CD4-positive, alpha-beta memory T cell (primary cell): Measurements from ENCODE around the gene CEP128. TPM values are rescaled to one million over a fixed set of nuclear protein-coding genes. Genes with fewer than 3 reads are reported as not detected.

ENCODE experiments used
- CTCF ChIA-PET: fragments of 350-600 bp; sonication (Branson Sonifier 250); formaldehyde crosslinking; loops from one replicate; lab custom pipeline; 2021; ENCODE audit warnings: inconsistent platforms; ENCODE audit not compliant: partially characterized antibody; lab: Charles Lee
- POLR2A ChIA-PET: fragments of 350-600 bp; sonication (Branson Sonifier 250); formaldehyde crosslinking; loops from one replicate; lab custom pipeline; 2021; ENCODE audit not compliant: partially characterized antibody; lab: Charles Lee
- DNase-seq, 5 donors: peaks; one replicate each; pipeline versions ENCODE4 v3.0.0 to v3.0.0-alpha.2; 2020 to 2022; ENCODE audit warnings: mixed read lengths in 1 of 5
- H3K27ac ChIP-seq: one replicate; pipeline ENCODE4 v1.7.0; 2013; ENCODE audit warnings: low read depth, low read length
- H3K27me3 ChIP-seq: 2 replicates; pipeline ENCODE4 v1.7.0; 2013; ENCODE audit warnings: mild to moderate bottlenecking, low read length, moderate library complexity; ENCODE audit not compliant: insufficient read depth
- H3K36me3 ChIP-seq: 2 replicates; pipeline ENCODE4 v1.7.0; 2013; ENCODE audit warnings: mild to moderate bottlenecking, low read length, moderate library complexity; ENCODE audit not compliant: insufficient read depth
- H3K4me1 ChIP-seq: 2 replicates; pipeline ENCODE4 v1.7.0; 2013; ENCODE audit warnings: mild to moderate bottlenecking, low read length, moderate library complexity; ENCODE audit not compliant: insufficient read depth
- H3K4me3 ChIP-seq, 2 donors: one replicate each; pipeline ENCODE4 v1.7.0; 2013; ENCODE audit warnings: low read length in 2 of 2, mild to moderate bottlenecking in 1 of 2
- H3K9me3 ChIP-seq, 2 donors: one replicate each; pipeline ENCODE4 v1.7.0; 2013; ENCODE audit warnings: low read length in 2 of 2, control low read depth in 1 of 2; ENCODE audit not compliant: control insufficient read depth in 1 of 2
- H3K27ac Mint-ChIP-seq, 7 donors: one replicate each; pipeline ENCODE4 v1.8.0; 2020 to 2021; ENCODE audit warnings: mixed read lengths in 7 of 7, mild to moderate bottlenecking in 6 of 7, inconsistent platforms in 3 of 7, moderate library complexity in 3 of 7
- H3K27me3 Mint-ChIP-seq, 2 donors: one replicate each; pipeline ENCODE4 v1.8.0; 2020 to 2021; ENCODE audit warnings: mixed read lengths in 2 of 2
- H3K36me3 Mint-ChIP-seq, 2 donors: one replicate each; pipeline ENCODE4 v1.8.0; 2020 to 2021; ENCODE audit warnings: mixed read lengths in 2 of 2, inconsistent platforms in 1 of 2, mild to moderate bottlenecking in 1 of 2
- H3K4me1 Mint-ChIP-seq, 4 donors: one replicate each; pipeline ENCODE4 v1.8.0; 2020 to 2021; ENCODE audit warnings: mixed read lengths in 4 of 4, mild to moderate bottlenecking in 1 of 4
- H3K4me3 Mint-ChIP-seq, 8 donors: one replicate each; pipeline ENCODE4 v1.8.0; 2020 to 2021; ENCODE audit warnings: mixed read lengths in 8 of 8, mild to moderate bottlenecking in 7 of 8, moderate library complexity in 6 of 8, inconsistent platforms in 3 of 8
- H3K9me3 Mint-ChIP-seq, 8 donors: one replicate each; pipeline ENCODE4 v1.8.0; 2020 to 2021; ENCODE audit warnings: mixed read lengths in 8 of 8, mild to moderate bottlenecking in 5 of 8, inconsistent platforms in 3 of 8, moderate library complexity in 1 of 8
- intact Hi-C: fragments of 100-400 bp; cut with micrococcal nuclease; formaldehyde crosslinking; loops from one replicate; pipeline ENCODE4 v1.15.1; 2023
- polyA plus RNA-seq, 2 donors: library from polyadenylated mRNA; unstranded; fragments of 300-500 nt; fragmentation: Illumina TruSeq; gene quantifications; one replicate each; pipeline ENCODE4 v1.2.3, GENCODE V29; 2021
- total RNA-seq, 2 experiments: library from RNA; stranded (reverse); gene quantifications; one replicate each; pipeline ENCODE4 v1.2.3, GENCODE V29; 2021

Gene CEP128
- total and polyA plus RNA-seq, 4 experiments from 2014 or later = 2.9 to 21.6 (median 14.7) TPM

GRCh38 chr14:80549141-80549540 lies 392.4 kb downstream of the CEP128 start:
- no peak overlapping the region for H3K27ac ChIP-seq
- no peak overlapping the region for H3K27ac Mint-ChIP-seq
- no peaks in the 10 kb centered on the region for H3K27me3 Mint-ChIP-seq
- DNase-seq = no peak
- POLR2A ChIA-PET = no interaction called here
- no peaks in the 10 kb centered on the region for H3K4me1 Mint-ChIP-seq
- no peaks in the 10 kb centered on the region for H3K27me3 ChIP-seq
- H3K4me3 Mint-ChIP-seq = no peak overlapping the region
- H3K9me3 ChIP-seq = no peaks in the 10 kb centered on the region
- H3K36me3 Mint-ChIP-seq = peaks cover 0 to 7% of the 10 kb centered on the region in 2 donors
- no peaks in the 10 kb centered on the region for H3K36me3 ChIP-seq
- CTCF ChIA-PET = interaction anchor here (1.8 kb wide), 1 partner anchor 14 kb away, joined by 5 read pairs; no protein-coding TSS in a partner anchor
- no peaks in the 10 kb centered on the region for H3K4me1 ChIP-seq
- no peak overlapping the region for H3K4me3 ChIP-seq
- no peaks in the 10 kb centered on the region for H3K9me3 Mint-ChIP-seq
- intact Hi-C loops = no loop called here

GRCh38 chr14:80545935-80546854 lies 395.3 kb downstream of the CEP128 start:
- POLR2A ChIA-PET = no interaction called here

GRCh38 chr14:80544366-80544765 lies 397.2 kb downstream of the CEP128 start:
- ChIA-PET CTCF (no interaction called here), POLR2A (no interaction called here)
- Mint-ChIP-seq H3K36me3 (peaks cover 2 to 26% of the 10 kb centered on the region in 2 donors), H3K27me3 (no peaks in the 10 kb centered on the region), H3K4me3 (no peak overlapping the region), H3K27ac (no peak overlapping the region), H3K4me1 (no peaks in the 10 kb centered on the region), H3K9me3 (peaks cover 0 to 21% (median 14%) of the 10 kb centered on the region in 8 donors)
- H3K27me3 ChIP-seq = no peaks in the 10 kb centered on the region
- H3K27ac ChIP-seq = no peak overlapping the region
- no peak overlapping the region for H3K4me3 ChIP-seq
- intact Hi-C loops = no loop called here
- DNase-seq = no peak
- H3K4me1 ChIP-seq = no peaks in the 10 kb centered on the region
- H3K9me3 ChIP-seq = no peaks in the 10 kb centered on the region
- no peaks in the 10 kb centered on the region for H3K36me3 ChIP-seq

More at GRCh38 chr14:80545935-80546854, 395.3 kb downstream of the CEP128 start:
- no peak for DNase-seq
- CTCF ChIA-PET = no interaction called here
- Mint-ChIP-seq H3K9me3 (peaks cover 0 to 5% (median 2%) of the 10 kb centered on the region in 8 donors), H3K4me1 (no peaks in the 10 kb centered on the region), H3K27me3 (no peaks in the 10 kb centered on the region), H3K4me3 (no peak overlapping the region), H3K27ac (no peak overlapping the region), H3K36me3 (peaks cover 2 to 18% of the 10 kb centered on the region in 2 donors)
- Histone ChIP-seq H3K36me3 (no peaks in the 10 kb centered on the region), H3K9me3 (no peaks in the 10 kb centered on the region), H3K4me1 (no peaks in the 10 kb centered on the region), H3K4me3 (no peak overlapping the region), H3K27me3 (no peaks in the 10 kb centered on the region), H3K27ac (no peak overlapping the region)
- intact Hi-C loops = no loop called here

- H3K27me3 Mint-ChIP-seq = no peaks in the 10 kb centered on the region
- H3K36me3 ChIP-seq = no peaks in the 10 kb centered on the region
- H3K9me3 ChIP-seq = no peaks in the 10 kb centered on the region
- no peak overlapping the region for H3K4me3 Mint-ChIP-seq
- POLR2A ChIA-PET = no interaction called here
- no peak for DNase-seq
- H3K27ac ChIP-seq = no peak overlapping the region
- CTCF ChIA-PET = no interaction called here
- no peak overlapping the region for H3K4me3 ChIP-seq
- intact Hi-C loops = no loop called here
- H3K4me1 ChIP-seq = no peaks in the 10 kb centered on the region
- peaks cover 4 to 26% of the 10 kb centered on the region in 2 donors for H3K36me3 Mint-ChIP-seq
- peaks cover 0 to 26% (median 18%) of the 10 kb centered on the region in 8 donors for H3K9me3 Mint-ChIP-seq
- no peak overlapping the region for H3K27ac Mint-ChIP-seq
- H3K27me3 ChIP-seq = no peaks in the 10 kb centered on the region
- no peaks in the 10 kb centered on the region for H3K4me1 Mint-ChIP-seq
Measured at GRCh38 chr14:80543211-80543610, 398.3 kb downstream of the CEP128 start.

- Histone ChIP-seq H3K9me3 (no peaks in the 10 kb centered on the region), H3K27ac (no peak overlapping the region), H3K36me3 (no peaks in the 10 kb centered on the region), H3K4me1 (no peaks in the 10 kb centered on the region), H3K27me3 (no peaks in the 10 kb centered on the region), H3K4me3 (no peak overlapping the region)
- no peaks in the 10 kb centered on the region for H3K4me1 Mint-ChIP-seq
- no peaks in the 10 kb centered on the region for H3K27me3 Mint-ChIP-seq
- ChIA-PET CTCF (no interaction called here), POLR2A (no interaction called here)
- H3K36me3 Mint-ChIP-seq = peaks cover 4 to 23% of the 10 kb centered on the region in 2 donors
- no peak for DNase-seq
- no peak overlapping the region for H3K4me3 Mint-ChIP-seq
- peaks cover 0 to 26% (median 18%) of the 10 kb centered on the region in 8 donors for H3K9me3 Mint-ChIP-seq
- H3K27ac Mint-ChIP-seq = no peak overlapping the region
- intact Hi-C loops = no loop called here
Measured at GRCh38 chr14:80538633-80539375, 402.7 kb downstream of the CEP128 start.

- ChIA-PET CTCF (no interaction called here), POLR2A (no interaction called here)
- H3K27me3 ChIP-seq = no peaks in the 10 kb centered on the region
- Mint-ChIP-seq H3K4me1 (no peaks in the 10 kb centered on the region), H3K27ac (no peak overlapping the region), H3K9me3 (peaks cover 0 to 26% (median 17%) of the 10 kb centered on the region in 8 donors), H3K4me3 (no peak overlapping the region), H3K36me3 (peaks cover 4 to 20% of the 10 kb centered on the region in 2 donors), H3K27me3 (no peaks in the 10 kb centered on the region)
- DNase-seq = no peak
- no peak overlapping the region for H3K27ac ChIP-seq
- no peak overlapping the region for H3K4me3 ChIP-seq
- H3K36me3 ChIP-seq = no peaks in the 10 kb centered on the region
- intact Hi-C loops = no loop called here
- no peaks in the 10 kb centered on the region for H3K4me1 ChIP-seq
- H3K9me3 ChIP-seq = no peaks in the 10 kb centered on the region
Measured at GRCh38 chr14:80537626-80538025, 403.9 kb downstream of the CEP128 start.

- Histone ChIP-seq H3K4me1 (no peaks in the 10 kb centered on the region), H3K4me3 (no peak overlapping the region), H3K9me3 (no peaks in the 10 kb centered on the region), H3K27me3 (no peaks in the 10 kb centered on the region), H3K27ac (no peak overlapping the region), H3K36me3 (no peaks in the 10 kb centered on the region)
- H3K27ac Mint-ChIP-seq = no peak overlapping the region
- H3K9me3 Mint-ChIP-seq = peaks cover 0 to 23% (median 16%) of the 10 kb centered on the region in 8 donors
- ChIA-PET CTCF (interaction anchor here (1.6 kb wide), 1 partner anchor 12 kb away, joined by 5 read pairs; no protein-coding TSS in a partner anchor), POLR2A (no interaction called here)
- peaks cover 2 to 15% of the 10 kb centered on the region in 2 donors for H3K36me3 Mint-ChIP-seq
- H3K4me1 Mint-ChIP-seq = no peaks in the 10 kb centered on the region
- no peak for DNase-seq
- H3K27me3 Mint-ChIP-seq = no peaks in the 10 kb centered on the region
- intact Hi-C loops = no loop called here
- H3K4me3 Mint-ChIP-seq = no peak overlapping the region
Measured at GRCh38 chr14:80536456-80536855, 405.1 kb downstream of the CEP128 start.
